ENCODE measurements around the gene DYSF. TPM values are rescaled to one million over a fixed set of nuclear protein-coding genes. Genes with fewer than 3 reads are reported as not detected.

The DYSF gene
- total RNA-seq, 8 experiments from 2014 or later = 0.33 to 14.7 (median 0.83) TPM

DNA sequence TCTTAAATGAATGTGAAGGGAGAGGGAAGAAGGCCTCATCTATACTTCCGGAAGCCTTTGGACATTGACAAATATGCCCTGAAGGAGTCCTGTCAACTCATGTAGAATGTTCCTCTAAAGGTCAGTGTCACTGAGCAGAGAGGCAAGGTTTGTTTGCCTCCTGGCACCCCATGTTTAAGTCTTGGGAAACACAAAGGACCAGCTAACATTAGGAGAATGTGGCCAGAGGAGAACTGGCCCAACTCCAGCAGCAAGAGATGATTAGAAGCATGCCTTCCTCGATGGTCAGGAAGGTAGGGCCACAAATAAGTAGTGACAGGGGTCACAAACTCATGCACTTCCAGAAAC lies 5.7 kb downstream of the DYSF start:
- in situ Hi-C loops (cut with MboI; ENCODE audit: low pct_unique_long_range_greater_than_20kb in 2 of 9, low sequenced_read_pairs in 9 of 9, unreplicated experiment in 9 of 9) = no loop called here
- ATAC-seq (replicated peaks in 6 of 8) = no peak
- no peak overlapping the region for H3K4me3 ChIP-seq
- WGBS, 10 experiments = 0 to 100% (median 61%) methylated on average over 1 to 2 of the region's 2 CpGs; no CpG with 5 or more reads in 3 of the 10 experiments
- no peak overlapping the region for H3K27ac ChIP-seq
- peaks cover 10 to 13% of the 10 kb centered on the region in 2 donors for H3K4me1 ChIP-seq (replicated peaks in 1 of 2)

DNA sequence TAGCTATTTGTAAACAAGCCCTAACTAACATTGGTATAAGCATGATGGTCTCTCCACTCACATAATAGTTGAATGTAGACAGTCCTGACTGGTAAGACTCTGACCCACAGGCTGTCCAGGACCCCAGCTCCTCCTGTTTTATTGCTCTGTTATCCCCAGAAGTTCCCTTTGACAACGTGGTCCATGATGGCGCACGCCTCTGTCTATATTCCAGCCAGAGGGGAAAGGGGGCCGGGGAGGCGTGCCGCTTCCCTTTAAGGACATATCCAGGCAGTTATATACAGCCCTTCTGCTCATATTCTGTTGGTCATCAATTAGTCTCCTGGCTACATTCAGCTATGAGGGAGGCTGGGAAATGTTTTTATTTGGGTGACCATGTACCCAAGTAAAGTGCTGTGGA lies 6.7 kb downstream of the DYSF start:
- WGBS, 10 experiments = 67 to 100% (median 80%) methylated on average over 2 to 6 of the region's 6 CpGs; no CpG with 5 or more reads in 5 of the 10 experiments
- ATAC-seq (replicated peaks in 6 of 8) = no peak
- in situ Hi-C loops (cut with MboI; ENCODE audit: low pct_unique_long_range_greater_than_20kb in 2 of 9, low sequenced_read_pairs in 9 of 9, unreplicated experiment in 9 of 9) = loop anchor here in 1 of 9 experiments (10.0 kb wide), 1 partner anchor 55 kb away; no protein-coding TSS in a partner anchor
- Histone ChIP-seq H3K4me1 (replicated peaks in 1 of 2) (peaks cover 10 to 13% of the 10 kb centered on the region in 2 donors), H3K27ac (no peak overlapping the region), H3K4me3 (no peak overlapping the region)

DNA sequence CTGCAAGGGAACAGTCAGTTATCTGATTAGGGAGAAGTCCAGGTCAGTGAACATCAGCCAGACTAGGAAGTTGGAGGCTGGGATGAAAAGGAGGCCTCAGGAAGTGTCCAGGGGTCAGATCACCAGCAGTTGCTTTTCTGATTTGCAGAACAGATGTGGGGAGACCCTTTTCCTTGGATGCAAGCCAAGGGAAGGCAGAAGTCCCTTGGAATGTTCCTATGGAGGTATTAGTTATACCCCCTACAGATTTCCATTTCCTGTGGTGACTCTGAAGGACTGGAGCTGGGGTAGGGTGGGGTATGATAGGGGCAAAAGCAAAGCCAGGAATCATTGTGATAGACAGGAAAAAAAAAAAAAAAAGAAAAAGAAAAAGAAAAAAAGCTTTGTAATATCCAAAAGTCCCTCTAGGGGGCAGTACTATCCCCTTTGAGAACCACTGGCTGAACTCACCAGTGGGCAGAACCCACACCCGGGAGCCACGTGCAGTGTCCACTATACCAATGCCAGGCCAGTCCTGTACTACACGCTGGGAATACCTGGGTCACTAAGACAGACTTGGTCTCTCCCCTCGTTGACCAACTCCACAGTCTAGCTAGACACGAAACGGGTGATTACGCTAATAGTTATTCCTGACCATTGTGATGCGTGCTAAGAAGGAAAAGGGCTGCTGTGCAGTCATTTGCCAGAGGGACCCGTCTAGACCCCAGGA lies 7.4 kb downstream of the DYSF start:
- in situ Hi-C loops (cut with MboI; ENCODE audit: low pct_unique_long_range_greater_than_20kb in 2 of 9, low sequenced_read_pairs in 9 of 9, unreplicated experiment in 9 of 9) = loop anchor here in 1 of 9 experiments (10.0 kb wide), 1 partner anchor 54 kb away; no protein-coding TSS in a partner anchor
- H3K4me3 ChIP-seq = no peak overlapping the region
- H3K4me1 ChIP-seq (replicated peaks in 1 of 2) = peaks cover 8% of the 10 kb centered on the region in 2 donors
- no peak overlapping the region for H3K27ac ChIP-seq
- peak in 5 of 8 experiments; percentile 24 to 64 (median 37) for ATAC-seq (replicated peaks in 6 of 8)
- 7 to 100% (median 49%) methylated on average over 1 to 6 of the region's 9 CpGs; no CpG with 5 or more reads in 3 of the 10 experiments for WGBS, 10 experiments

GRCh38 chr2:71461304-71461671 lies 7.9 kb downstream of the DYSF start:
- WGBS, 10 experiments = 53 to 90% (median 66%) methylated on average over 2 to 5 of the region's 5 CpGs; no CpG with 5 or more reads in 4 of the 10 experiments
- Histone ChIP-seq H3K4me3 (no peak overlapping the region), H3K4me1 (replicated peaks in 1 of 2) (peaks cover 2 to 3% of the 10 kb centered on the region in 2 donors), H3K27ac (no peak overlapping the region)
- no peak for ATAC-seq (replicated peaks in 6 of 8)
- in situ Hi-C loops (cut with MboI; ENCODE audit: low pct_unique_long_range_greater_than_20kb in 2 of 9, low sequenced_read_pairs in 9 of 9, unreplicated experiment in 9 of 9) = loop anchor here in 1 of 9 experiments (10.0 kb wide), 1 partner anchor 54 kb away; no protein-coding TSS in a partner anchor

GRCh38 chr2:71462056-71462605 lies 8.8 kb downstream of the DYSF start:
- ATAC-seq (replicated peaks in 6 of 8) = no peak
- Histone ChIP-seq H3K4me1 (replicated peaks in 1 of 2) (peaks cover 0 to 3% of the 10 kb centered on the region in 2 donors), H3K27ac (no peak overlapping the region), H3K4me3 (no peak overlapping the region)
- 40 to 100% (median 90%) methylated on average over 1 to 2 of the region's 8 CpGs; no CpG with 5 or more reads in 6 of the 10 experiments for WGBS, 10 experiments
- in situ Hi-C loops (cut with MboI; ENCODE audit: low pct_unique_long_range_greater_than_20kb in 2 of 9, low sequenced_read_pairs in 9 of 9, unreplicated experiment in 9 of 9) = loop anchor here in 1 of 9 experiments (10.0 kb wide), 1 partner anchor 53 kb away; no protein-coding TSS in a partner anchor

DNA sequence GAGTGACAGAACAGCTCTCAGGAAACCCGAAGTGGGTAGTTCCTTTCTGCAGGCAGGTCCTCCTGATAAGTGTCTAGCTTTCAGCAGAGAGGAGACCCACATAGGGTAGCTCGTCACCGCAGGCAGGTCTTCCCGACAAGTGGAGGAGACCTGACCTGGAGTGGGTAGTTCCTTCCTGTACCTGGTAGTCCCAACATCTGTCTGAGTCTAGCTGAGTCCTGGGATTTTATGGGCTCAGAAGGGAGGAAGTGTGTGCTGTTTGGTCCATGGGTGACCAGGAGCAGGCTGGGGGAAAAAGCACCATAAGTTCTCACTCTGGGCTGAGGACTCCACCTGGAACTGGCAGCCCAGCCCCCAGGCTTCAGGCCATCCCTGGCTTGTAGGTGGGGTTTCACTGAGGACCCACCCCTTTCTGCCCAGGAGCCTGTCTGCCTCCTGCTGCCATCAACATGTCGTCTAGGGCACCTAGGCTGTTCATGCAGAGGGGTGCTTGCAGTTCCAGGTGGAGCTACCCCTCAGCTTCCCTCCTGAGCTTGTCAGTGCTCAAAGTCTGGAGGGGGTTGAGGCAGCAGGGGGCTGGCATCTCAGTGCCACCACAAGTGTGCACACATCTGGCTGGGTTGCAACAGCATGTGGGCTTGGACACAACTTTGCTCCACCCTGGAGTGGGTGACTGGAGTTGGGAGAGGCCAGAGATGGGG lies 9.4 kb downstream of the DYSF start:
- Histone ChIP-seq H3K27ac (no peak overlapping the region), H3K4me3 (no peak overlapping the region), H3K4me1 (replicated peaks in 1 of 2) (peaks cover 0 to 7% of the 10 kb centered on the region in 2 donors)
- peak in 1 of 8 experiments; percentile 11 for ATAC-seq (replicated peaks in 6 of 8)
- in situ Hi-C loops (cut with MboI; ENCODE audit: low pct_unique_long_range_greater_than_20kb in 2 of 9, low sequenced_read_pairs in 9 of 9, unreplicated experiment in 9 of 9) = loop anchor here in 1 of 9 experiments (10.0 kb wide), 1 partner anchor 52 kb away; no protein-coding TSS in a partner anchor
- WGBS, 10 experiments = 0 to 90% (median 56%) methylated on average over 1 to 2 of the region's 5 CpGs; no CpG with 5 or more reads in 4 of the 10 experiments

DNA sequence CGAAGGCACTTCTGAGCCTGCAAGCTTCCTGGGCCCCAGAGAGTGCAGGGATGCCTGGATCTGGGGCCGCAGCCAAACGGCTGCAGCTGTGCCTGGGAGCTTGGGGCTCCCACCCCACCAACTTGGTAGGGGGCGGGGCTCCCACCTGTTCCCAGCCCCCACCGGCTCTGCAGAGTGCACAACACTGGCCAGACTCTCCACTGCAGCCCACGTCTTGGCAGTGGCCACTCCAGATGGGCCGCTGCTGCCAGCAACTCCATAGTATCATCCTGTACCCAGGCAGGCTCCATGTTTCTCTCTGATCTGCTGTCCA lies 9.9 kb downstream of the DYSF start:
- H3K27ac ChIP-seq = no peak overlapping the region
- no CpG with 5 or more reads among the region's 7 CpGs for WGBS, 10 experiments

DNA sequence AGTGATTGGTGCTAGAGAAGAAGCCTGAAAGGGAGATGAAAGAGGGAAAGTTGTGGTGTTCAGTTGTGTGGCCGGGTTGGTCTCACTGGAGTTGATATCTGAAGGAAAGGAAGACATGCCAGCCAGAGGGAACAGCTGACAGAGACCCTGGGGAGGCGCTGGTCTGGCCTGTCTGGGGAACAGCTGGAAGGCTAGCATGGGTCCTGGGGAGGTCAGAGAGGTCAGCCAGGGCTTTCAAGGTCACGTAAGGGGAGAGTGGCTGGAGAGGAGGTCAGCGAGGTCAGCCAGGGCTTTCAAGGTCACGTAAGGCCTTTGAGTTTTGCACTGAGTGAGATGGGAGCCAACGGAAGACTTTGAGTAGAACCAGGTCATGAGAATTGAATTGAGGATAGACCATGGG lies 11.0 kb downstream of the DYSF start:
- in situ Hi-C loops (cut with MboI; ENCODE audit: low pct_unique_long_range_greater_than_20kb in 2 of 9, low sequenced_read_pairs in 9 of 9, unreplicated experiment in 9 of 9) = loop anchor here in 1 of 9 experiments (10.0 kb wide), 1 partner anchor 50 kb away; no protein-coding TSS in a partner anchor
- no peak for ATAC-seq (replicated peaks in 6 of 8)

More for the DNA sequence above, 9.9 kb downstream of the DYSF start:
- peaks cover 0 to 7% of the 10 kb centered on the region in 2 donors for H3K4me1 ChIP-seq (replicated peaks in 1 of 2)
- H3K4me3 ChIP-seq = no peak overlapping the region
- ATAC-seq (replicated peaks in 6 of 8) = no peak
- in situ Hi-C loops (cut with MboI; ENCODE audit: low pct_unique_long_range_greater_than_20kb in 2 of 9, low sequenced_read_pairs in 9 of 9, unreplicated experiment in 9 of 9) = loop anchor here in 1 of 9 experiments (10.0 kb wide), 1 partner anchor 52 kb away; no protein-coding TSS in a partner anchor

DNA sequence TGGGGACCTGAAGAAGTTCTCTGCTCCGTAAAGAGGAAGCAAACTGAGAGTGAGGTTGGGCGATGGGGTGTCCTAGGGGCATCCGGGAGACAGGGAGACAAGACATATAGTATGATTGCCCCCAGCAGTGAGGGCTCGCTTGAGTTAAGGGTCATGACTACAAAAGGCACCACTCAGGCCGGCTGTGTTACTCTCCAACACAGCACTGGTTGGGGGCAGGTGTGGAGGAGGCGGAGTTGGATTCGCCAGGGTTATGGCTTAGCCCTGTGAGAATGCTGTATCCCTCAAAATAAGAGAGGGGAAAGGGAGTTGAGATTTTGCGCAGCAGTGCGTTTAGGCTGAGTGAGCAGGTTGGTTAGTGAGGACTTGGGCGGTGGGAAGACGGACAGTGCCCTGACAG lies 12.0 kb downstream of the DYSF start:
- WGBS, 10 experiments = 44 to 82% (median 53%) methylated on average over 1 to 8 of the region's 11 CpGs; no CpG with 5 or more reads in 3 of the 10 experiments
- H3K4me1 ChIP-seq (replicated peaks in 1 of 2) = peaks cover 0 to 7% of the 10 kb centered on the region in 2 donors
- no peak overlapping the region for H3K4me3 ChIP-seq
- no peak overlapping the region for H3K27ac ChIP-seq
- in situ Hi-C loops (cut with MboI; ENCODE audit: low pct_unique_long_range_greater_than_20kb in 2 of 9, low sequenced_read_pairs in 9 of 9, unreplicated experiment in 9 of 9) = loop anchor here in 1 of 9 experiments (10.0 kb wide), 1 partner anchor 49 kb away; no protein-coding TSS in a partner anchor
- no peak for ATAC-seq (replicated peaks in 6 of 8)

More for the DNA sequence above, 11.0 kb downstream of the DYSF start:
- Histone ChIP-seq H3K27ac (no peak overlapping the region), H3K4me3 (no peak overlapping the region), H3K4me1 (replicated peaks in 1 of 2) (peaks cover 0 to 7% of the 10 kb centered on the region in 2 donors)
- 20 to 93% (median 87%) methylated on average over 1 to 5 of the region's 6 CpGs; no CpG with 5 or more reads in 2 of the 10 experiments for WGBS, 10 experiments

GRCh38 chr2:71465961-71466300 lies 12.6 kb downstream of the DYSF start:
- 0 to 7% (median 2%) methylated on average over 1 to 7 of the region's 23 CpGs; no CpG with 5 or more reads in 4 of the 10 experiments for WGBS, 10 experiments
- H3K4me3 ChIP-seq = peak overlapping the region; percentile 31 to 46 (median 39)
- H3K4me1 ChIP-seq (replicated peaks in 1 of 2) = peaks cover 0 to 7% of the 10 kb centered on the region in 2 donors
- H3K27ac ChIP-seq = no peak overlapping the region
- no peak for ATAC-seq (replicated peaks in 6 of 8)
- in situ Hi-C loops (cut with MboI; ENCODE audit: low pct_unique_long_range_greater_than_20kb in 2 of 9, low sequenced_read_pairs in 9 of 9, unreplicated experiment in 9 of 9) = loop anchor here in 1 of 9 experiments (10.0 kb wide), 1 partner anchor 49 kb away; no protein-coding TSS in a partner anchor

DNA sequence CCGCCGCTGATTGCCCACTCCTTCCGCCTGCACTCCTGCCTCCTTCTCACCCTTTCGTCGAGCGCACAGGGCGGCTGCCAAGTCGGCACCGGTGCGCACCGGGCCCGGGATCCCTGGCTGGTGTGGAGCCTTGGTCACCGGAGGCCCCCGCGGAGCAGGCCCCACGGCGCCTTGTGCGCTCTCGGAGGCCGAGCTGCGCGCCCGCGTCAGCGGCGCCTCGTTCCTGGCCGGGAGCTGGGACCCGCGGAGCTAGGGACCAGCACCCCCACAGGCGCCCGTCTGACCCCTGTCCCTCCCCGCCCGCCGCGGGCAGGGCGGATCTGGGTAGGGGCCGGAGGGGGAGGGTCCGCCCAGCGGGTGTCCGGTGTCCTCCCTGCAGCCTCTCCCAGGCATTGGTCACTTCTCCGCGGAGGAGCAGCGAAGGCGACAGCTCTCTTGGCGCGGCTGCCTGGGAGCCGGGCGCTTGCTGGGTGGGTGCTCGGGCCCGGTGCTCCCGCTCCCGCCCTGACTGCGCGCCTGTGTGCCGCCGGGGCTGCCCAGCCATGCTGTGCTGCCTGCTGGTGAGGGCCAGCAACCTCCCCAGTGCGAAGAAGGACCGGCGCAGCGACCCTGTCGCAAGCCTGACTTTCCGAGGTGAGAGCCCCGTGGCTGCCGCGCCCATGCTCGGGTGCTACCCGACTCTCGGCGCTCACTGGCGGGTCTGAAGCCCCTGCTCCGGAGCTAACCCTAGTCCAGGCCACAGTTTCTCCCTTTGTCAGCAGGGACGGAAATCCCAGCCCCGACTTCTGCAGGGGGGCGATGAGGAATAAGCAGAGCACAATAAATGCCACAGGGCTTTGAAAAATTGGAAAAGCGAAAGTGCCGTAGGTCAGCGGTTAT lies 13.2 kb downstream of the DYSF start:
- Histone ChIP-seq H3K4me1 (replicated peaks in 1 of 2) (peaks cover 0 to 7% of the 10 kb centered on the region in 2 donors), H3K27ac (no peak overlapping the region), H3K4me3 (peak overlapping the region; percentile 31 to 46 (median 39))
- in situ Hi-C loops (cut with MboI; ENCODE audit: low pct_unique_long_range_greater_than_20kb in 2 of 9, low sequenced_read_pairs in 9 of 9, unreplicated experiment in 9 of 9) = loop anchor here in 1 of 9 experiments (10.0 kb wide), 1 partner anchor 48 kb away; no protein-coding TSS in a partner anchor
- ATAC-seq (replicated peaks in 6 of 8) = peak; percentile 67 to 89 (median 87)
- 0 to 40% (median 0%) methylated on average over 1 to 15 of the region's 78 CpGs; no CpG with 5 or more reads in 5 of the 10 experiments for WGBS, 10 experiments

Measured in motor neuron (in vitro differentiated cells).